SK-N-MC (cell line): Measurements from ENCODE around the gene GNA15.

Source experiments
- FOXP2 ChIP-seq: optimal IDR thresholded peaks from 2 replicates; pipeline ENCODE3; 2011; ENCODE audit warnings: mild to moderate bottlenecking, moderate library complexity; ENCODE audit not compliant: insufficient read depth; ENCODE audit errors: extremely low read length, control extremely low read depth
- POLR2AphosphoS5 ChIP-seq: IDR thresholded peaks from 2 replicates; pipeline ENCODE4 v1.6.1; 2012; ENCODE audit warnings: mild to moderate bottlenecking, low read depth, low read length, borderline replicate concordance

GRCh38 chr19:3114811-3115210 is 21.0 kb upstream of the GNA15 start:
- TF ChIP-seq POLR2AphosphoS5, result no peak
- no peak for TF ChIP-seq FOXP2
